ENCODE measurements around the gene CAPZA2. TPM values are rescaled to one million over a fixed set of nuclear protein-coding genes. Genes with fewer than 3 reads are reported as not detected.
"Not testable (repeated sequence)": the region's sequence is repeated elsewhere in the genome, so short reads cannot be mapped to it uniquely, and the experiment has no call there.

Gene CAPZA2
- polyA plus RNA-seq, 1 donor = 125 TPM

DNA sequence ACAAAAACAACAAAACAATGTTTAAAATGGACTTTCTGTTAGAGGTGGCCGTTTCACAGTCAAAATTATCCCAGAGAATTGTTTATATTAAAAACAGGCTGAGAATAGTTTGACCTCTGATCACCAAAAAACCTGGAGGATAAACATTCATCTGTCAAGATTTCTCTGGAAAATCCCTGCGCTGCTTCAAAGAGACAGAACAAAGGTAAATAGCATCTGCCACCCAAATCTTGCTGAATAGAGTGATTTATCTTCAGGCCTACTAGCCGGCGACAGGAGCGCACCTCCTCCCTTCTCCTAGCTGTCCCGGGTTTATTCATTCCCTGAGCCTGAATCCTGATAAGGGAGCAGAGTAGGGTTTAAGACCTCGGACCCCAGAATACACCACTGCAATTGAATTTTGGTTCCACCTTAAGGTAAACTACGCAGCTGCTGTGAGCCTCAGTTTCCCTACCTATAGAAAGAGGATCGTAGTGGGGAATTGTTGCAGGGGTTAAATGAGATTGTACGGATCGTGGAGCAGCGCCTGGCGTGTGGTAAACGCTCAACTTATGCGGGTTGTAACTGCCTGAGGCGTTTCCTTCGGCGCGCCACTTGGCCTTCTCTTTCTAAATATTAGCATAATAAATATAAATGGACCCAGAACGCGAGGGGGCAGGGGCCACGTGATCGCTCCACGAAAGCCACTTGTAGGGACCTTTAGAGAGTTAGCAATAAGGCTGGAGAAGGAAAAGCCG, 90.4 kb downstream of the CAPZA2 start:
- H3K27me3 ChIP-seq (ENCODE audit: control insufficient read depth, insufficient read depth, low read length) = no peaks in the 10 kb centered on the region

DNA sequence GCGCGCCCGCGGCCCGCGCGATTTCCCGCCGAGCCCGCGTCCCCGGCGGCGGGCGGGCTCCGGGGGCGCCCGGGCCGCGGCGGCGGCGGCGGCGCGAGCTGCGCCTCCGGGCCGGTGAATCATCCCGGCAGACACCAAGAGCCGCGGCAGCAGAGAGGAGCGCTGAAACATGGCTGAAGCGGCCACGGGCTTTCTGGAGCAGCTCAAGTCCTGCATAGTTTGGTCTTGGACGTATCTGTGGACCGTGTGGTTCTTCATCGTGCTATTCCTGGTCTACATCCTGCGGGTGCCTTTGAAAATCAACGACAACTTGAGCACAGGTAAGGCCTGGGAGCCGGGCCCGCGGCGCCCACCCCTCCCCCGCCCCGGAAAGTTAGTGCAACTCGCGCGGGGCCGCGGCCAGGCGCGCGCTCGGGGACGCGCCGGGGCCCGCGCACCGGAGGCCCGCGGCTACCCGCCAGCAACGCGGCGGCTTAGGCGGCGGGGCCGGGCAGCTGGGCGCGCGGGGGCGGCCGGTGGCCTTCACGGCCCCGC, 91.1 kb downstream of the CAPZA2 start, which contains the start of gene ST7:
Gene ST7, plus strand, starts transcription at position 130 of the 534 bp plus-strand sequence. Its CDS starts 40 bp downstream, at position 170.
- no CpG with 5 or more reads among the region's 77 CpGs for WGBS (ENCODE audit: insufficient coverage, low lambda C conversion rate)

More for the DNA sequence above, 90.4 kb downstream of the CAPZA2 start:
- WGBS (ENCODE audit: insufficient coverage, low lambda C conversion rate) = 0% methylated on average over 1 of the region's 25 CpGs
- Histone ChIP-seq H3K9me3 (ENCODE audit: control insufficient read depth, low read depth, low read length) (no peaks in the 10 kb centered on the region), H3K27ac (ENCODE audit: low read length) (peak overlapping the region; percentile 99), H3K4me1 (ENCODE audit: control insufficient read depth, insufficient read depth, low read length) (peaks cover 12% of the 10 kb centered on the region), H3K36me3 (ENCODE audit: control insufficient read depth, insufficient read depth, low read length) (no peaks in the 10 kb centered on the region), H3K4me3 (ENCODE audit: low read length) (peak overlapping the region; percentile 80)
- DNase-seq = peak; percentile 31 to 75

DNA sequence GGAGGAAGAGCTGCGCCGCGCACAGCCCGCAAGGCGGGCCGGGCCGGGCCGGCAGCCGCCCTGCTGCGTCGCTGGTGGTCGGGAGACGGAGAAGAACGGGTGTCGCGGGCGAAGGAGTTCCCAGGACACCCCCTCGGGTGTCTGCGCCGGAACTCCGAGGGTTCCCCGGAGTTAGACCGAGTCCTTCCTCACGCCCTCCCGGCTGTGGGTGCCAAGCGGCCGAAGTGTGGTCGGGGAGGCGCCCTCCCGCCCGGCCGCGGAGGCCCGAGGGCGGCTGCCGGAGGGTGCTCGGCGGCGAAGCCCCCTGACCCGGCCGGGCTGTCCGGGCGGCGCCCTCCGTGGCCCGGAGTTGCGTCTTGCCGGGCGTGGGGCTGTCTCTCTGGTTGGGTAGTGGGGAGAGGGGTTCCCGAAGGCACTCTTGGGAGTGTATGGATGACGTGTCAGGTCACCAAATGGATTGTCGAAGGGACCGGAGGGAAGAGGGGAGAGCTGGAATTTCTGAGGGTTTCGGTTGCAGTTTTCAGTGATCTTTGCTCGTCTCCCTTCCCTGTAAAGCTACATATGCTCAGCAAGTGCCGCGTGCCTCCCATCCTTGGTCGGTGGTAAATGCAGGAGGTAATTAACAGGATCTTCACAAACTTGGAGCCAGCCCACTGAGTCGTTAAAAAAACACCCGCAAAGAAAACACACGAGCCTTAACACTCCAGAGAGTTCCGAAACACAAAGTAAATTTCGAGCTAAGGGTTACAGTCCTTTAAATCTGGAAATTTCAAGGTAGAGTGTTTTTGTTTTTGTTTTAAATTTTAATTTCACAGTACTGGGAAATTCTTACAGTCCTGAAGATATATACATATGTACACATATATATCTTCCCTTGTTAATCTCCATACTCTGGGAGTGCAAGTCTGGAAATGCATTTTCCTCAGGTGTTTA, 91.8 kb downstream of the CAPZA2 start:
- peak overlapping the region; percentile 91 for H3K27ac ChIP-seq (ENCODE audit: low read length)
- no peaks in the 10 kb centered on the region for H3K27me3 ChIP-seq (ENCODE audit: control insufficient read depth, insufficient read depth, low read length)
- H3K9me3 ChIP-seq (ENCODE audit: control insufficient read depth, low read depth, low read length) = no peaks in the 10 kb centered on the region
- H3K4me1 ChIP-seq (ENCODE audit: control insufficient read depth, insufficient read depth, low read length) = peaks cover 12% of the 10 kb centered on the region
- H3K4me3 ChIP-seq (ENCODE audit: low read length) = peak overlapping the region; percentile 68
- WGBS (ENCODE audit: insufficient coverage, low lambda C conversion rate) = 0% methylated on average over 1 of the region's 63 CpGs
- DNase-seq = peak; percentile 82 to 90
- H3K36me3 ChIP-seq (ENCODE audit: control insufficient read depth, insufficient read depth, low read length) = no peaks in the 10 kb centered on the region

More for the DNA sequence above, 91.1 kb downstream of the CAPZA2 start, which contains the start of gene ST7:
- Histone ChIP-seq H3K4me3 (ENCODE audit: low read length) (peak within 1 kb of the TSS; percentile 80), H3K27me3 (ENCODE audit: control insufficient read depth, insufficient read depth, low read length) (no peaks in the 10 kb centered on the region), H3K36me3 (ENCODE audit: control insufficient read depth, insufficient read depth, low read length) (no peaks in the 10 kb centered on the region), H3K27ac (ENCODE audit: low read length) (peak within 1 kb of the TSS; percentile 99), H3K9me3 (ENCODE audit: control insufficient read depth, low read depth, low read length) (no peaks in the 10 kb centered on the region), H3K4me1 (ENCODE audit: control insufficient read depth, insufficient read depth, low read length) (peaks cover 12% of the 10 kb centered on the region)
- DNase-seq = peak; percentile 61 to 91

DNA sequence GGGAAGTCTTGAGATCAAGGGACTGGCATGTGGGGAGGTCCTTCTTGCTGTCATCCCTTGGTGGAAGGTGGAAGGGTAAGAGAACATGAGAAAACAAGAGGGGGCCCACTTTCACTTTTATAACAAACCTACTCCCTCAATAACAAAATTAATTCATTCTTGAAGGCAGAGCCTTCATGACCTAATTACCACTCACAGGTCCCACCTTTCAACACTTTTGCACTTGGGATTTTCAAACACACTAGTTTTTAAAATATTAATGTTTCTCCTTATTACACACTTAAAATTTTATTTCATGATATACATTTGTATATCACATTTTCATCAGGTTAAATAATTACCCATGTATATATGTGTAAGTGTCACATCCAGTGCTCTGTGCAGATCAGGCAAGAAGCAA, 93.0 kb downstream of the CAPZA2 start:
- Histone ChIP-seq H3K27ac (ENCODE audit: low read length) (peak overlapping the region; percentile 91), H3K4me1 (ENCODE audit: control insufficient read depth, insufficient read depth, low read length) (peaks cover 12% of the 10 kb centered on the region)
- DNase-seq = no peak

DNA sequence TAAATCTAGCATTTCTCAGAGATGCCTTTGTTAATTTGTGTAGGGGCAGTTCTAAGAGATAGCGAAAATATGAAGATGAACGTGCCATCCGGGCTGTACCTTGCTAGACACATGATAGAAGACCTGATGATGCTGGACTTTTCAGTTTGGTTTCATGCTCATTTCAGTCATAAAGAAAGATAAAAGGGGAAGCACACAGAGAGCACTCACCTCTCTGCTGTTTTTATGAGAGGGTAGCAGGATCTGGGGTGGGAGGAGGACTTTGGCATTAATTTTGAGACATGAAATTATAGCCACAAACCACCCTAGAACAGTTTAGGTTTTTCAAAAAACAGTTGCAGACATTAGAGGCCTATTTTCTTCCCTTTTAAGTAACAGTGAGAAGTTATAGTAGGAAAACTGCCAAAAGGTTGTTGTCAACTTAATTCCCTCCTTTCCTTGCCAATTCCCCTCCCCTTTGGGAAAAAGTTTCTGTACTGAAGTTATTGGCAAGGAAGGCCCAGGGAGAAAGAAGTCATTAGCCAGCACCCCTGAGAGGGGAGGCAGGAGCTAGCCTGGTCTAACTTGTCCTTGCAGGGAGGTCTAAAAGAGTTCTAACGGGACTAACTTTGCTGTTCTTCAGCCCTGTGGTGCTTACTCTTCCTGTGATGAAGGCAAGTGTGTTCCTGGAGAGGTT, 93.6 kb downstream of the CAPZA2 start:
- 74% methylated on average over 3 of the region's 4 CpGs for WGBS (ENCODE audit: insufficient coverage, low lambda C conversion rate)
- no peaks in the 10 kb centered on the region for H3K27me3 ChIP-seq (ENCODE audit: control insufficient read depth, insufficient read depth, low read length)
- peaks cover 12% of the 10 kb centered on the region for H3K4me1 ChIP-seq (ENCODE audit: control insufficient read depth, insufficient read depth, low read length)
- no peaks in the 10 kb centered on the region for H3K9me3 ChIP-seq (ENCODE audit: control insufficient read depth, low read depth, low read length)
- no peaks in the 10 kb centered on the region for H3K36me3 ChIP-seq (ENCODE audit: control insufficient read depth, insufficient read depth, low read length)
- H3K4me3 ChIP-seq (ENCODE audit: low read length) = no peak overlapping the region
- peak; percentile 12 to 37 for DNase-seq
- no peak overlapping the region for H3K27ac ChIP-seq (ENCODE audit: low read length)

More for the DNA sequence above, 93.0 kb downstream of the CAPZA2 start:
- no peaks in the 10 kb centered on the region for H3K9me3 ChIP-seq (ENCODE audit: control insufficient read depth, low read depth, low read length)
- H3K36me3 ChIP-seq (ENCODE audit: control insufficient read depth, insufficient read depth, low read length) = no peaks in the 10 kb centered on the region
- no peaks in the 10 kb centered on the region for H3K27me3 ChIP-seq (ENCODE audit: control insufficient read depth, insufficient read depth, low read length)
- H3K4me3 ChIP-seq (ENCODE audit: low read length) = peak overlapping the region; percentile 68

DNA sequence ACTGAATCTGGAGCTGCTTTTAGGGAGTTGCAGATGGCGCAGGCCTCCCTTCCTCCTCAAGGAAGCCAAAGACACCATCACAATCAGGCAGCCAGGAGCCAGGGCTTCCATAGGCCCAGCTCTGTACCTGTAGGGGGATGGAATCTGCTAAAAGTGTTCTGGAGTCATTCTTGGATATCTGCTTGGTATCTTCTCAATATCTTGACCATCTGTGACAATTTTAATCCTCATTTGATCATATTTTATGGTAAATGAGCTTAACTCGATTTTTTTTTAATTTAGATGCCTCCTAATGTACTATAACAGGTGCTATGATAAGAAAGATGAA, 94.1 kb downstream of the CAPZA2 start:
- Histone ChIP-seq H3K27me3 (ENCODE audit: control insufficient read depth, insufficient read depth, low read length) (no peaks in the 10 kb centered on the region), H3K27ac (ENCODE audit: low read length) (no peak overlapping the region), H3K4me3 (ENCODE audit: low read length) (no peak overlapping the region), H3K36me3 (ENCODE audit: control insufficient read depth, insufficient read depth, low read length) (no peaks in the 10 kb centered on the region), H3K9me3 (ENCODE audit: control insufficient read depth, low read depth, low read length) (no peaks in the 10 kb centered on the region), H3K4me1 (ENCODE audit: control insufficient read depth, insufficient read depth, low read length) (peaks cover 12% of the 10 kb centered on the region)
- no peak for DNase-seq
- 100% methylated on average over 1 of the region's 2 CpGs for WGBS (ENCODE audit: insufficient coverage, low lambda C conversion rate)

DNA sequence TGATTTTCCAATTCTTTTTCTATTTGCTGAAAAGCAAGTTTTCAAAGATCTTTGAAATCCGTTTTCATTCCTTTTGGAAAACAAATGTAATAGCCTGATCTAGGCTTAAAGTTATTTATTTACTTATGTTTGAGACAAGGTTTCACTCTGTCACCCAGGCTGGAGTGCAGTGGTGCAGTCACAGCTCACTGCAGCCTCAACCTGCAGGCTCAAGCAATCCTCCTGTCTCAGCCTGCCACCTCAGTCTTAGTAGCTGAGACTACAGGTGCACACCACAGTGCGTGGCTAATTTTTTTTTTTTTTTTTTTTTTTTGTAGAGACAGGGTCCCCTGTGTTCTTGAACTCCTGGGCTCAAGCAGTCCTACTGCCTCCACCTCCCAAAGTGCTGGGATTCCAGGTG, 95.5 kb downstream of the CAPZA2 start:
- Histone ChIP-seq H3K4me1 (ENCODE audit: control insufficient read depth, insufficient read depth, low read length) (peaks cover 9% of the 10 kb centered on the region), H3K27ac (ENCODE audit: low read length) (no peak overlapping the region), H3K4me3 (ENCODE audit: low read length) (no peak overlapping the region), H3K27me3 (ENCODE audit: control insufficient read depth, insufficient read depth, low read length) (no peaks in the 10 kb centered on the region), H3K9me3 (ENCODE audit: control insufficient read depth, low read depth, low read length) (no peaks in the 10 kb centered on the region), H3K36me3 (ENCODE audit: control insufficient read depth, insufficient read depth, low read length) (no peaks in the 10 kb centered on the region)
- DNase-seq = no peak
- WGBS (ENCODE audit: insufficient coverage, low lambda C conversion rate) = 50% methylated on average over 1 of the region's 2 CpGs

DNA sequence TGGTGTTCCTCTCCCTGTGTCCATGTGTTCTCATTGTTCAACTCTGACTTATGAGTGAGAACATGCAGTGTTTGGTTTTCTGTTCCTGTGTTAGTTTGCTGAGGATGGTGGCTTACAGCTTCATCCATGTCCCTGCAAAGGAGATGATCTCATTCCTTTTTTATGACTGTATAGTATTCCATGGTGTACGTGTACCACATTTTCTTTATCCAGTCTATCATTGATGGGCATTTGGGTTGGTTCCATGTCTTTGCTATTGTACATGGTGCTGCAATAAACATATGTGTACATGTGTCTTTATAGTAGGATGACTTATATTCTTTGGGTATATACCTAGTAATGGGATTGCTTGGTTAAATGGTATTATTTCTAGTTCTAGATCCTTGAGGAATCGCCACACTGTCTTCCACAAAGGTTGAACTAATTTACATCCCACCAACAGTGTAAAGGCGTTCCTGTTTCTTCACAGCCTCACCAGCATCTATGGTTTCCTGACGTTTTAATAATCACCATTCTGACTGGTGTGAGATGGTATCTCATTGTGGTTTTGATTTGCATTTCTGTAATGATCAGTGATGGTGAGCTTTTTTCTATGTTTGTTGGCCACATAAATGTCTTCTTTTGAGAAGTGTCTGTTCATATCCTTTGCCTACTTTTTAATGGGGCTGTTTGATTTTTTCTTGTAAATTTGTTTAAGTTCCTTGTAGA, 99.7 kb downstream of the CAPZA2 start:
- not testable (repeated sequence) for H3K4me3 ChIP-seq (ENCODE audit: low read length); DNase-seq; H3K4me1 ChIP-seq (ENCODE audit: control insufficient read depth, insufficient read depth, low read length); H3K27ac ChIP-seq (ENCODE audit: low read length); H3K27me3 ChIP-seq (ENCODE audit: control insufficient read depth, insufficient read depth, low read length); H3K36me3 ChIP-seq (ENCODE audit: control insufficient read depth, insufficient read depth, low read length); H3K9me3 ChIP-seq (ENCODE audit: control insufficient read depth, low read depth, low read length)
- no CpG with 5 or more reads among the region's 4 CpGs for WGBS (ENCODE audit: insufficient coverage, low lambda C conversion rate)

DNA sequence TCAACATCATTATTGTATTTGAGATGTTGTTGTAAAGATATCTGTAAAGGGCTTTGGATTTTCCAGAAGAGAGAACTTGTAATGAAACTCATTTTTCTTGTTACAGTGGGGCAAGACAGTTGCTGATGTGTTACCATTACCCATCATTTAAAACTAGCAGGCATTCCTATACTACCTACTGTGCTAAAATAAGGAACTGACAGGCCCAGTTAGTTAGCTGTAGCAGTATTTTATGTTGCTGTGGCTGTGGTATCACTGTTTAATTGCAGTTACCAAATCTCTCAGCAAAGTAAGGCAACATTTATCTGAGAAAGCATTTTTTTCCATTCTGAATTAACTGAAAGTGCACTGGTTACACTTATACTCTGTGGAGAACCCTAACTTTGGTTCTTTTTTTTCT, 100.8 kb downstream of the CAPZA2 start:
- no peaks in the 10 kb centered on the region for H3K9me3 ChIP-seq (ENCODE audit: control insufficient read depth, low read depth, low read length)
- no peaks in the 10 kb centered on the region for H3K36me3 ChIP-seq (ENCODE audit: control insufficient read depth, insufficient read depth, low read length)
- H3K4me3 ChIP-seq (ENCODE audit: low read length) = no peak overlapping the region
- H3K4me1 ChIP-seq (ENCODE audit: control insufficient read depth, insufficient read depth, low read length) = no peaks in the 10 kb centered on the region
- H3K27me3 ChIP-seq (ENCODE audit: control insufficient read depth, insufficient read depth, low read length) = no peaks in the 10 kb centered on the region
- no peak for DNase-seq
- H3K27ac ChIP-seq (ENCODE audit: low read length) = no peak overlapping the region

DNA sequence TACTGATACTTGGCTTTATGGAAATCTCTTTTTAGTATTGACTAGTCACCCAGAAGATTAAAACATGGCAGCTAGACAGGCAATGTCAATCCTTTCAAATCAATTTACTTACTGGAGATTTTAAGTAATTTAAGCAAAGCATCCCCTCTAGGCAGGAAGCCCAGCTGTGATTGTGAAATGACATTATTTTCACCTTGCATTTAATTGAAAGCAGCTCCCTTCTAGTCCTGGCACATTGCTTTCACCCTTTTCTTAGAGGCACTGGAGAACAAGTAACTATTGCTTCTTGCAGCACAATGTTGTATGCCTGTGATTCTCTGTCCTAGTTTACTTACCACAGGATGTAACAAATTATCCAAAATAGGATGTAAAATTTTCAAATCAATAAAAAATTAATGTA, 104.2 kb downstream of the CAPZA2 start:
- DNase-seq = no peak
- H3K27me3 ChIP-seq (ENCODE audit: control insufficient read depth, insufficient read depth, low read length) = no peaks in the 10 kb centered on the region
- no peaks in the 10 kb centered on the region for H3K4me1 ChIP-seq (ENCODE audit: control insufficient read depth, insufficient read depth, low read length)
- no peaks in the 10 kb centered on the region for H3K36me3 ChIP-seq (ENCODE audit: control insufficient read depth, insufficient read depth, low read length)
- H3K27ac ChIP-seq (ENCODE audit: low read length) = no peak overlapping the region
- H3K9me3 ChIP-seq (ENCODE audit: control insufficient read depth, low read depth, low read length) = no peaks in the 10 kb centered on the region
- H3K4me3 ChIP-seq (ENCODE audit: low read length) = no peak overlapping the region

Measured in large intestine (tissue), 3 donors.